Endothelial cell (in vitro differentiated cells): ENCODE data around the gene TEX13C. TPM values are rescaled to one million over a fixed set of nuclear protein-coding genes. Genes with fewer than 3 reads are reported as not detected.

Experiments used
- DNase-seq: peaks from one replicate; pipeline ENCODE4 v3.0.0; 2021; ENCODE audit warnings: low spot score
- H3K27ac Mint-ChIP-seq: one replicate; pipeline ENCODE4 v1.8.0; 2021; ENCODE audit warnings: mixed read lengths, inconsistent platforms; ENCODE audit not compliant: unreplicated experiment
- H3K27me3 Mint-ChIP-seq: one replicate; pipeline ENCODE4 v1.8.0; 2021; ENCODE audit warnings: mild to moderate bottlenecking, moderate library complexity, mixed read lengths, inconsistent platforms; ENCODE audit not compliant: unreplicated experiment
- H3K36me3 Mint-ChIP-seq: one replicate; pipeline ENCODE4 v1.8.0; 2021; ENCODE audit warnings: mild to moderate bottlenecking, low read depth, mixed read lengths, inconsistent platforms; ENCODE audit not compliant: unreplicated experiment
- H3K4me1 Mint-ChIP-seq: one replicate; pipeline ENCODE4 v1.8.0; 2021; ENCODE audit warnings: mild to moderate bottlenecking, mixed read lengths, inconsistent platforms; ENCODE audit not compliant: unreplicated experiment
- H3K4me3 Mint-ChIP-seq: one replicate; pipeline ENCODE4 v1.8.0; 2021; ENCODE audit warnings: mild to moderate bottlenecking, mixed read lengths, inconsistent platforms; ENCODE audit not compliant: unreplicated experiment
- H3K9me3 Mint-ChIP-seq: one replicate; pipeline ENCODE4 v1.8.0; 2021; ENCODE audit warnings: mixed read lengths, inconsistent platforms; ENCODE audit not compliant: unreplicated experiment
- total RNA-seq: library from RNA; stranded (reverse); fragmentation: NEBNext Ultra II Directional; extraction: Animal tissue kit (Norgen Biotek cat#: 25700); gene quantifications from one replicate; pipeline ENCODE4 v1.2.1, GENCODE V29; 2021; ENCODE audit not compliant: unreplicated experiment
- TF ChIP-seq, protein P1 (sequence below): fragments of 200-600 bp; sonication (generic); IDR thresholded peaks from one replicate; pipeline ENCODE4 v1.5.0; 2021; ENCODE audit warnings: antibody characterized with exemption; ENCODE audit not compliant: unreplicated experiment

The TEX13C gene
- total RNA-seq, 1 donor from 2014 or later = not detected

DNA sequence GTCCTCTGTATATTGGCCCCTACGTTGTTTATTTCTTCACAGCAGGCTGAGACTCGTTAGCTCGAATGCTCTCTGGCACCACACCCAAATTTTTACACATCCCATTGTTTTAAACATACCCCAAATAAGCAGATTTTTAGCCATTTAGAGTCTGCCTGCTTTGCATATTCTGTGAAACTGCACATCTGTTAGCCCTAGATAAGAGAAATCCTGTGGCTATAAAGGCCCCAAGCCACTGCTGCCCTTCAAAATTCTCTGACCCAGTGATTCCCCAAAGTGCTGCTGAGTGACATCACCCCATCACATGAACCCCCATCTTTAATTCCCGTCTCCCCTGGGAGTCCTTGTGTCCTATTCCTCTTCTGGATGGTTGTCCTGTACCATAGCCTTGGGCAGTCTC, 20.8 kb downstream of the TEX13C start:
- Mint-ChIP-seq H3K27ac (no peak overlapping the region), H3K9me3 (no peaks in the 10 kb centered on the region), H3K27me3 (no peaks in the 10 kb centered on the region), H3K4me3 (no peak overlapping the region), H3K4me1 (no peaks in the 10 kb centered on the region), H3K36me3 (no peaks in the 10 kb centered on the region)
- TF ChIP-seq, protein P1, sequence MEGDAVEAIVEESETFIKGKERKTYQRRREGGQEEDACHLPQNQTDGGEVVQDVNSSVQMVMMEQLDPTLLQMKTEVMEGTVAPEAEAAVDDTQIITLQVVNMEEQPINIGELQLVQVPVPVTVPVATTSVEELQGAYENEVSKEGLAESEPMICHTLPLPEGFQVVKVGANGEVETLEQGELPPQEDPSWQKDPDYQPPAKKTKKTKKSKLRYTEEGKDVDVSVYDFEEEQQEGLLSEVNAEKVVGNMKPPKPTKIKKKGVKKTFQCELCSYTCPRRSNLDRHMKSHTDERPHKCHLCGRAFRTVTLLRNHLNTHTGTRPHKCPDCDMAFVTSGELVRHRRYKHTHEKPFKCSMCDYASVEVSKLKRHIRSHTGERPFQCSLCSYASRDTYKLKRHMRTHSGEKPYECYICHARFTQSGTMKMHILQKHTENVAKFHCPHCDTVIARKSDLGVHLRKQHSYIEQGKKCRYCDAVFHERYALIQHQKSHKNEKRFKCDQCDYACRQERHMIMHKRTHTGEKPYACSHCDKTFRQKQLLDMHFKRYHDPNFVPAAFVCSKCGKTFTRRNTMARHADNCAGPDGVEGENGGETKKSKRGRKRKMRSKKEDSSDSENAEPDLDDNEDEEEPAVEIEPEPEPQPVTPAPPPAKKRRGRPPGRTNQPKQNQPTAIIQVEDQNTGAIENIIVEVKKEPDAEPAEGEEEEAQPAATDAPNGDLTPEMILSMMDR = no peak
- DNase-seq = no peak

DNA sequence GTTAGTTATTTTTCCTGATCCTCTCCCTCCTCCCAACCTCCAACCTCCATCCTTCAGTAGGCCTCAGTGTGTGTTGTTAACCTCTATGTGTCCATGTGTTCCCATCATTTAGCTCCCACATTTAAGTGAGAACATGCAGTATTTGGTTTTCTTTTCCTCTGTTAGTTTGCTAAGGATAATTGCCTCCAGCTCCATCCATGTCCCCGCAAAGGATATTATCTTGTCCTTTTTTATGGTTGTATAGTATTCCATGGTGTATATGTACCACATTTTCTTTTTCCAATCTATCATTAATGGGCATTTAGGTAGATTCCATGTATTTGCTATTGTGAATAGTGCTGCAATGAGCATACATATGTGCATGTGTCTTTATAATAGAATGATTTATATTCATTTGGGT, 54.5 kb downstream of the TEX13C start:
- H3K36me3 Mint-ChIP-seq = no peaks in the 10 kb centered on the region
- H3K9me3 Mint-ChIP-seq = no peaks in the 10 kb centered on the region
- no peak overlapping the region for H3K27ac Mint-ChIP-seq
- no peak for DNase-seq
- no peak overlapping the region for H3K4me3 Mint-ChIP-seq
- no peaks in the 10 kb centered on the region for H3K4me1 Mint-ChIP-seq
- TF ChIP-seq, protein P1 = no peak
- H3K27me3 Mint-ChIP-seq = no peaks in the 10 kb centered on the region
